ENCODE data around the gene PSD2. TPM values are rescaled to one million over a fixed set of nuclear protein-coding genes. Genes with fewer than 3 reads are reported as not detected.

Gene PSD2
- total RNA-seq, 2 experiments from 2014 or later, result 0.08 TPM; not detected in 1

GRCh38 chr5:139829471-139829870, 33.9 kb downstream of the PSD2 start:
- ChIA-PET POLR2A (no interaction called here), CTCF (no interaction called here)
- Mint-ChIP-seq H3K36me3 (ENCODE audit: low read depth) (no peaks in the 10 kb centered on the region), H3K27ac (no peak overlapping the region), H3K4me1 (ENCODE audit: low read depth) (no peaks in the 10 kb centered on the region), H3K9me3 (no peaks in the 10 kb centered on the region), H3K4me3 (no peak overlapping the region), H3K27me3 (peaks cover 9% of the 10 kb centered on the region)
- H3K27ac ChIP-seq (ENCODE audit: low read depth in 1 of 2, low read length in 2 of 2), result no peak overlapping the region
- H3K4me1 ChIP-seq (ENCODE audit: insufficient read depth, low read length), result no peaks in the 10 kb centered on the region
- DNase-seq (no peak), ATAC-seq (ENCODE audit: poor library complexity) (no peak)
- intact Hi-C loops (cut with DNase I, micrococcal nuclease), result no loop called here
- peaks cover 12 to 23% of the 10 kb centered on the region in 2 experiments for H3K27me3 ChIP-seq (ENCODE audit: control insufficient read depth in 1 of 2, insufficient read depth in 2 of 2, low read length in 2 of 2)
- TF ChIP-seq CTCF (IDR thresholded peaks at IDR 0.05), result no peak
- no peaks in the 10 kb centered on the region for H3K9me3 ChIP-seq (ENCODE audit: control insufficient read depth in 1 of 2, insufficient read depth in 1 of 2, low read length in 2 of 2)
- H3K36me3 ChIP-seq (ENCODE audit: insufficient read depth, low read length), result no peaks in the 10 kb centered on the region
- H3K4me3 ChIP-seq (ENCODE audit: low read length), result no peak overlapping the region

DNA sequence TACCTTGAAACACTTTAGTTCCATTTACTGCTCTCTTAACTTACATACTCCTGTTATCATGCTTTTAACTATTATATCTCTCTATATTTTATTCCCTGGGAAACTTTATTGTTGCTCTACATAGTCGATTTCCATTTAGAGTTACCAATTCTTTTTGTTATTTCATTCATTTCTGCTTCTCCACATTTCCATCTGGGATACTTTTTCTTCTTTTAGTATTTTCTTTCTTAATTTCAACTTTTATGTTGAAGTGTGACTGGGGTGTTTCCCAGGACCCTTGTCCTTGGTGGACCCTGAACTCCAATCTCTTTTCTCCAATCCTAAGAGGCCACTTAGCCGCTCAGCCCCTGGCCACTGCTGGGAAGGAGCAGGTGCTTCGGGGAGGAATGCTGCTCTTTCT, 36.0 kb downstream of the PSD2 start:
- Mint-ChIP-seq H3K4me3 (no peak overlapping the region), H3K36me3 (ENCODE audit: low read depth) (no peaks in the 10 kb centered on the region), H3K9me3 (no peaks in the 10 kb centered on the region), H3K27ac (no peak overlapping the region), H3K4me1 (ENCODE audit: low read depth) (no peaks in the 10 kb centered on the region), H3K27me3 (peaks cover 30% of the 10 kb centered on the region)
- POLR2A ChIA-PET, result no interaction called here
- TF ChIP-seq CTCF (IDR thresholded peaks at IDR 0.05), result no peak
- CTCF ChIA-PET, result no interaction called here
- no peak overlapping the region for H3K27ac ChIP-seq (ENCODE audit: low read depth in 1 of 2, low read length in 2 of 2)
- H3K9me3 ChIP-seq (ENCODE audit: control insufficient read depth in 1 of 2, insufficient read depth in 1 of 2, low read length in 2 of 2), result no peaks in the 10 kb centered on the region
- ATAC-seq (ENCODE audit: poor library complexity) (no peak), DNase-seq (no peak)
- H3K4me1 ChIP-seq (ENCODE audit: insufficient read depth, low read length), result no peaks in the 10 kb centered on the region
- H3K4me3 ChIP-seq (ENCODE audit: low read length), result no peak overlapping the region
- H3K27me3 ChIP-seq (ENCODE audit: control insufficient read depth in 1 of 2, insufficient read depth in 2 of 2, low read length in 2 of 2), result peaks cover 16 to 19% of the 10 kb centered on the region in 2 experiments
- intact Hi-C loops (cut with DNase I, micrococcal nuclease), result no loop called here
- H3K36me3 ChIP-seq (ENCODE audit: insufficient read depth, low read length), result no peaks in the 10 kb centered on the region

DNA sequence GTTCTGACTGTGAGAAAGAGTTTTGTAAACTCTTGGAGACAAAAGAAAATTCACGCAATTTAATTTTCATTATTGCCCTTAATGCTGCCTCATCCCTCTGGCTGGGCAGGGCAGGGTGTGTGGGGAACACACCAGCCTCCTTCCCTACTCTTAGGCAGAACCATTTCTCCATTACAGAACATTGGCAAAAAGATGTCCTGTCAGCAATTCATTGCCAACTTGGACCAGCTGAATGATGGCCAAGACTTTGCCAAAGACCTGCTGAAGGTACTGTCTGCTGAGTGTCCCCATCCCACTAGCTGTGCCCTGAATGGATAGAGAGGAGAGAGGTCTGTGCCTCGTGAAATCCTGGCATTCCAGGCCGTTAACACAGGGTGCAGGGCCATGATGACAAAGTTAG, 37.9 kb downstream of the PSD2 start:
- no peak overlapping the region for H3K4me3 ChIP-seq (ENCODE audit: low read length)
- no peak for TF ChIP-seq CTCF (IDR thresholded peaks at IDR 0.05)
- DNase-seq, result no peak
- no peaks in the 10 kb centered on the region for H3K4me1 ChIP-seq (ENCODE audit: insufficient read depth, low read length)
- ChIA-PET CTCF (interaction anchor here (1.6 kb wide), 1 partner anchor 46 kb away, joined by 3 read pairs; no protein-coding TSS in a partner anchor), POLR2A (no interaction called here)
- H3K4me1 Mint-ChIP-seq (ENCODE audit: low read depth), result no peaks in the 10 kb centered on the region
- no peak overlapping the region for H3K4me3 Mint-ChIP-seq
- H3K27ac Mint-ChIP-seq, result no peak overlapping the region
- peaks cover 16 to 19% of the 10 kb centered on the region in 2 experiments for H3K27me3 ChIP-seq (ENCODE audit: control insufficient read depth in 1 of 2, insufficient read depth in 2 of 2, low read length in 2 of 2)
- H3K36me3 Mint-ChIP-seq (ENCODE audit: low read depth), result no peaks in the 10 kb centered on the region
- intact Hi-C loops (cut with DNase I, micrococcal nuclease), result no loop called here
- no peak for ATAC-seq (ENCODE audit: poor library complexity)
- H3K9me3 ChIP-seq (ENCODE audit: control insufficient read depth in 1 of 2, insufficient read depth in 1 of 2, low read length in 2 of 2), result no peaks in the 10 kb centered on the region
- H3K9me3 Mint-ChIP-seq, result no peaks in the 10 kb centered on the region
- H3K27ac ChIP-seq (ENCODE audit: low read depth in 1 of 2, low read length in 2 of 2), result no peak overlapping the region
- no peaks in the 10 kb centered on the region for H3K36me3 ChIP-seq (ENCODE audit: insufficient read depth, low read length)
- peaks cover 32% of the 10 kb centered on the region for H3K27me3 Mint-ChIP-seq
